ENCODE measurements around the gene CYFIP1. TPM values are rescaled to one million over a fixed set of nuclear protein-coding genes. Genes with fewer than 3 reads are reported as not detected.

Gene CYFIP1
- total RNA-seq, 1 donor from 2014 or later: 16.4 TPM

DNA sequence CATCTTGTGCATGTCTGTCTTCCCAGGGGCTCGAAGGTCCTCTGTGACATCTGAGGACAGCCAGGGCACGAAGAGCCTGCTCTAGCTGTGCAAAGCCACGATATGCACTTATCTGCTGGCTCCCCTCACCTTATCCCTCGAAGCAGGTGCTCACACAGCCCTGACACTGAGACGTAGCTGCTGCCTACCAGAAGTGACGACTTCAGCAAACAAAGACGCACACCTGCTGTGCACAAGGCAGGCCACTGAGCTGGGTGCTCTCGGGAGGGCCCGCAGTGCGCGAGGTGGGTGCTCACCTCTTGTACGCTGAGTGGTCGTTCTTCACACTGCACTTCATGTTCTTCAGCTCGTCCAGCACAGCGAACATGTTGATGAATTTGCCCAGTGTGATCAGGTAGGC, 37.3 kb downstream of the CYFIP1 start:
- Mint-ChIP-seq H3K27ac (no peak overlapping the region), H3K27me3 (peaks cover 9% of the 10 kb centered on the region), H3K4me3 (no peak overlapping the region), H3K36me3 (ENCODE audit: low read depth) (peaks cover 5% of the 10 kb centered on the region), H3K9me3 (no peaks in the 10 kb centered on the region), H3K4me1 (peaks cover 12% of the 10 kb centered on the region)
- DNase-seq (no peak), ATAC-seq (ENCODE audit: low read depth) (no peak)
- ChIA-PET POLR2A (no interaction called here), CTCF (no interaction called here)
- intact Hi-C loops (cut with micrococcal nuclease): no loop called here
- TF ChIP-seq, protein P1, sequence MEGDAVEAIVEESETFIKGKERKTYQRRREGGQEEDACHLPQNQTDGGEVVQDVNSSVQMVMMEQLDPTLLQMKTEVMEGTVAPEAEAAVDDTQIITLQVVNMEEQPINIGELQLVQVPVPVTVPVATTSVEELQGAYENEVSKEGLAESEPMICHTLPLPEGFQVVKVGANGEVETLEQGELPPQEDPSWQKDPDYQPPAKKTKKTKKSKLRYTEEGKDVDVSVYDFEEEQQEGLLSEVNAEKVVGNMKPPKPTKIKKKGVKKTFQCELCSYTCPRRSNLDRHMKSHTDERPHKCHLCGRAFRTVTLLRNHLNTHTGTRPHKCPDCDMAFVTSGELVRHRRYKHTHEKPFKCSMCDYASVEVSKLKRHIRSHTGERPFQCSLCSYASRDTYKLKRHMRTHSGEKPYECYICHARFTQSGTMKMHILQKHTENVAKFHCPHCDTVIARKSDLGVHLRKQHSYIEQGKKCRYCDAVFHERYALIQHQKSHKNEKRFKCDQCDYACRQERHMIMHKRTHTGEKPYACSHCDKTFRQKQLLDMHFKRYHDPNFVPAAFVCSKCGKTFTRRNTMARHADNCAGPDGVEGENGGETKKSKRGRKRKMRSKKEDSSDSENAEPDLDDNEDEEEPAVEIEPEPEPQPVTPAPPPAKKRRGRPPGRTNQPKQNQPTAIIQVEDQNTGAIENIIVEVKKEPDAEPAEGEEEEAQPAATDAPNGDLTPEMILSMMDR (IDR thresholded peaks at IDR 0.05): no peak

- intact Hi-C loops (cut with micrococcal nuclease): no loop called here
- peaks cover 4% of the 10 kb centered on the region for H3K27me3 Mint-ChIP-seq
- no peak overlapping the region for H3K27ac Mint-ChIP-seq
- H3K4me3 Mint-ChIP-seq: no peak overlapping the region
- ChIA-PET CTCF (no interaction called here), POLR2A (no interaction called here)
- peaks cover 14% of the 10 kb centered on the region for H3K4me1 Mint-ChIP-seq
- ATAC-seq (ENCODE audit: low read depth): no peak
- no peaks in the 10 kb centered on the region for H3K9me3 Mint-ChIP-seq
- no peak for DNase-seq
- peaks cover 5% of the 10 kb centered on the region for H3K36me3 Mint-ChIP-seq (ENCODE audit: low read depth)
- TF ChIP-seq, protein P1 (IDR thresholded peaks at IDR 0.05): no peak
Measured at GRCh38 chr15:22942306-22942855, 37.8 kb downstream of the CYFIP1 start.

DNA sequence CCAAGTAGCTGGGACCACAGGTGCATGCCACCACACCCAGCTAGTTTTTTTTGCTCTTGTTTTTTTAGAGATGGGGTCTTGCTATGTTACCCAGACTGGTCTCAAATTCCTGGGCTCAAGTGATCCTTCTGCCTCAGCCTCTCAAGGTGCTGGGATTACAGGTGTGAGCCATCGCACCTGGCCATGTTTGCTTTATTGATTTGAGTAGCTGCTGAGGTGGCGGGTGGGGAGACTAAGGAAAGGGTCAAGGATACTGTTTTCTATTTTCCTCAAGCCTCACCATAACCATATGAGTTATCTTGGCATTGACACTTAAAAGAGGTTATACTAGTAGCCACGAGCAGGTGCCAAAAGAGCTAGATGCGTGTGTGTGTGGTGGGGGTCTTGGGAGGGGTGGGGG, 39.0 kb downstream of the CYFIP1 start:
- Mint-ChIP-seq H3K27me3 (no peaks in the 10 kb centered on the region), H3K4me3 (no peak overlapping the region), H3K27ac (no peak overlapping the region), H3K4me1 (peaks cover 26% of the 10 kb centered on the region), H3K36me3 (ENCODE audit: low read depth) (peaks cover 5% of the 10 kb centered on the region), H3K9me3 (no peaks in the 10 kb centered on the region)
- ChIA-PET POLR2A (no interaction called here), CTCF (no interaction called here)
- TF ChIP-seq, protein P1 (IDR thresholded peaks at IDR 0.05): no peak
- ATAC-seq (ENCODE audit: low read depth) (no peak), DNase-seq (no peak)
- intact Hi-C loops (cut with micrococcal nuclease): no loop called here

- intact Hi-C loops (cut with micrococcal nuclease): loop anchor here (2.0 to 10.0 kb wide), 3 partner anchors 39 to 155 kb away; partner anchors contain the start of gene NIPA1
- POLR2A ChIA-PET: no interaction called here
- no peak for DNase-seq
- TF ChIP-seq, protein P1 (IDR thresholded peaks at IDR 0.05): no peak
- H3K27ac Mint-ChIP-seq: no peak overlapping the region
- H3K9me3 Mint-ChIP-seq: no peaks in the 10 kb centered on the region
- peaks cover 5% of the 10 kb centered on the region for H3K36me3 Mint-ChIP-seq (ENCODE audit: low read depth)
- H3K4me3 Mint-ChIP-seq: no peak overlapping the region
- H3K27me3 Mint-ChIP-seq: no peaks in the 10 kb centered on the region
- no peak for ATAC-seq (ENCODE audit: low read depth)
- H3K4me1 Mint-ChIP-seq: peaks cover 40% of the 10 kb centered on the region
- CTCF ChIA-PET: no interaction called here
Measured at GRCh38 chr15:22939652-22940061, 40.5 kb downstream of the CYFIP1 start.

- Mint-ChIP-seq H3K36me3 (ENCODE audit: low read depth) (peaks cover 5% of the 10 kb centered on the region), H3K27me3 (no peaks in the 10 kb centered on the region), H3K4me1 (peaks cover 40% of the 10 kb centered on the region), H3K4me3 (no peak overlapping the region), H3K9me3 (no peaks in the 10 kb centered on the region), H3K27ac (no peak overlapping the region)
- ChIA-PET POLR2A (no interaction called here), CTCF (no interaction called here)
- TF ChIP-seq, protein P1 (IDR thresholded peaks at IDR 0.05): no peak
- DNase-seq (no peak), ATAC-seq (ENCODE audit: low read depth) (no peak)
- intact Hi-C loops (cut with micrococcal nuclease): loop anchor here (2.0 to 10.0 kb wide), 3 partner anchors 40 to 154 kb away; partner anchors contain the start of gene NIPA1
Measured at GRCh38 chr15:22939051-22939450, 41.1 kb downstream of the CYFIP1 start.
